ENCODE measurements around the gene ARHGAP18. TPM values are rescaled to one million over a fixed set of nuclear protein-coding genes. Genes with fewer than 3 reads are reported as not detected.

Gene ARHGAP18
- total and polyA plus RNA-seq, 2 of the 13 experiments (the other 11 are each of a cell fraction or from before 2014, with no cell fraction given): 58.2 to 115 TPM

- TF ChIP-seq ZNF772 (CRISPR knock-in tag; IDR thresholded peaks at IDR 0.05): peak; percentile 89
- TF ChIP-seq, protein P1, sequence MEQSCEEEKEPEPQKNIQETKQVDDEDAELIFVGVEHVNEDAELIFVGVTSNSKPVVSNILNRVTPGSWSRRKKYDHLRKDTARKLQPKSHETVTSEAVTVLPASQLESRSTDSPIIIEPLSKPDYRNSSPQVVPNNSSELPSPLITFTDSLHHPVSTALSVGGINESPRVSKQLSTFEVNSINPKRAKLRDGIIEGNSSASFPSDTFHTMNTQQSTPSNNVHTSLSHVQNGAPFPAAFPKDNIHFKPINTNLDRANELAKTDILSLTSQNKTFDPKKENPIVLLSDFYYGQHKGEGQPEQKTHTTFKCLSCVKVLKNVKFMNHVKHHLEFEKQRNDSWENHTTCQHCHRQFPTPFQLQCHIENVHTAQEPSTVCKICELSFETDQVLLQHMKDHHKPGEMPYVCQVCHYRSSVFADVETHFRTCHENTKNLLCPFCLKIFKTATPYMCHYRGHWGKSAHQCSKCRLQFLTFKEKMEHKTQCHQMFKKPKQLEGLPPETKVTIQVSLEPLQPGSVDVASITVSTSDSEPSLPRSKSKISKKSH (CRISPR knock-in tag; IDR thresholded peaks at IDR 0.05; ENCODE audit: borderline replicate concordance): peak; percentile 83; the same call in 1 of the 2 replicates
- TF ChIP-seq SSRP1 (CRISPR knock-in tag; IDR thresholded peaks at IDR 0.05): no peak
- TF ChIP-seq MAFF (IDR thresholded peaks at IDR 0.05; ENCODE audit: low read depth, low read length): no peak
- peak; percentile 97 for TF ChIP-seq ZNF891 (CRISPR knock-in tag; IDR thresholded peaks at IDR 0.05)
- TF ChIP-seq JDP2 (CRISPR knock-in tag; IDR thresholded peaks at IDR 0.05; ENCODE audit: borderline replicate concordance): no peak; the same call in 1 of the 2 replicates
- TF ChIP-seq, protein P2, sequence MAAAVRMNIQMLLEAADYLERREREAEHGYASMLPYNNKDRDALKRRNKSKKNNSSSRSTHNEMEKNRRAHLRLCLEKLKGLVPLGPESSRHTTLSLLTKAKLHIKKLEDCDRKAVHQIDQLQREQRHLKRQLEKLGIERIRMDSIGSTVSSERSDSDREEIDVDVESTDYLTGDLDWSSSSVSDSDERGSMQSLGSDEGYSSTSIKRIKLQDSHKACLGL (CRISPR knock-in tag; IDR thresholded peaks at IDR 0.05): peak; percentile 62; the same call in 1 of the 2 replicates
- 0 out of 2 replicates have a peak, but pooled peaks have one; percentile 52 for TF ChIP-seq FUBP1 (CRISPR knock-in tag; IDR thresholded peaks at IDR 0.05; ENCODE audit: borderline replicate concordance)
- no peak for TF ChIP-seq HDAC6 (IDR thresholded peaks at IDR 0.05; ENCODE audit: low read depth, low read length)
- peak; percentile 93 for TF ChIP-seq ZNF878 (CRISPR knock-in tag; IDR thresholded peaks at IDR 0.05)
- peak; percentile 92 for TF ChIP-seq HDAC1 (CRISPR knock-in tag; IDR thresholded peaks at IDR 0.05)
- TF ChIP-seq, protein P3, sequence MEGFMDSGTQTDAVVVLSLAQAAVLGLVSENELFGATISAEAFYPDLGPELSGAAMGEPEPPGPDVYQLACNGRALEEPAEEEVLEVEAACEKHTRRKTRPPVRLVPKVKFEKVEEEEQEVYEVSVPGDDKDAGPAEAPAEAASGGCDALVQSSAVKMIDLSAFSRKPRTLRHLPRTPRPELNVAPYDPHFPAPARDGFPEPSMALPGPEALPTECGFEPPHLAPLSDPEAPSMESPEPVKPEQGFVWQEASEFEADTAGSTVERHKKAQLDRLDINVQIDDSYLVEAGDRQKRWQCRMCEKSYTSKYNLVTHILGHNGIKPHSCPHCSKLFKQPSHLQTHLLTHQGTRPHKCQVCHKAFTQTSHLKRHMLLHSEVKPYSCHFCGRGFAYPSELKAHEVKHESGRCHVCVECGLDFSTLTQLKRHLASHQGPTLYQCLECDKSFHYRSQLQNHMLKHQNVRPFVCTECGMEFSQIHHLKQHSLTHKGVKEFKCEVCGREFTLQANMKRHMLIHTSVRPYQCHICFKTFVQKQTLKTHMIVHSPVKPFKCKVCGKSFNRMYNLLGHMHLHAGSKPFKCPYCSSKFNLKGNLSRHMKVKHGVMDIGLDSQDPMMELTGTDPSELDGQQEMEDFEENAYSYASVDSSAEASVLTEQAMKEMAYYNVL (CRISPR knock-in tag; IDR thresholded peaks at IDR 0.05; ENCODE audit: borderline replicate concordance): peak; percentile 72; the same call in 1 of the 2 replicates
- TF ChIP-seq ZSCAN29 (CRISPR knock-in tag; conservative IDR thresholded peaks at IDR 0.05): peak; percentile 92
- TF ChIP-seq, protein P4, sequence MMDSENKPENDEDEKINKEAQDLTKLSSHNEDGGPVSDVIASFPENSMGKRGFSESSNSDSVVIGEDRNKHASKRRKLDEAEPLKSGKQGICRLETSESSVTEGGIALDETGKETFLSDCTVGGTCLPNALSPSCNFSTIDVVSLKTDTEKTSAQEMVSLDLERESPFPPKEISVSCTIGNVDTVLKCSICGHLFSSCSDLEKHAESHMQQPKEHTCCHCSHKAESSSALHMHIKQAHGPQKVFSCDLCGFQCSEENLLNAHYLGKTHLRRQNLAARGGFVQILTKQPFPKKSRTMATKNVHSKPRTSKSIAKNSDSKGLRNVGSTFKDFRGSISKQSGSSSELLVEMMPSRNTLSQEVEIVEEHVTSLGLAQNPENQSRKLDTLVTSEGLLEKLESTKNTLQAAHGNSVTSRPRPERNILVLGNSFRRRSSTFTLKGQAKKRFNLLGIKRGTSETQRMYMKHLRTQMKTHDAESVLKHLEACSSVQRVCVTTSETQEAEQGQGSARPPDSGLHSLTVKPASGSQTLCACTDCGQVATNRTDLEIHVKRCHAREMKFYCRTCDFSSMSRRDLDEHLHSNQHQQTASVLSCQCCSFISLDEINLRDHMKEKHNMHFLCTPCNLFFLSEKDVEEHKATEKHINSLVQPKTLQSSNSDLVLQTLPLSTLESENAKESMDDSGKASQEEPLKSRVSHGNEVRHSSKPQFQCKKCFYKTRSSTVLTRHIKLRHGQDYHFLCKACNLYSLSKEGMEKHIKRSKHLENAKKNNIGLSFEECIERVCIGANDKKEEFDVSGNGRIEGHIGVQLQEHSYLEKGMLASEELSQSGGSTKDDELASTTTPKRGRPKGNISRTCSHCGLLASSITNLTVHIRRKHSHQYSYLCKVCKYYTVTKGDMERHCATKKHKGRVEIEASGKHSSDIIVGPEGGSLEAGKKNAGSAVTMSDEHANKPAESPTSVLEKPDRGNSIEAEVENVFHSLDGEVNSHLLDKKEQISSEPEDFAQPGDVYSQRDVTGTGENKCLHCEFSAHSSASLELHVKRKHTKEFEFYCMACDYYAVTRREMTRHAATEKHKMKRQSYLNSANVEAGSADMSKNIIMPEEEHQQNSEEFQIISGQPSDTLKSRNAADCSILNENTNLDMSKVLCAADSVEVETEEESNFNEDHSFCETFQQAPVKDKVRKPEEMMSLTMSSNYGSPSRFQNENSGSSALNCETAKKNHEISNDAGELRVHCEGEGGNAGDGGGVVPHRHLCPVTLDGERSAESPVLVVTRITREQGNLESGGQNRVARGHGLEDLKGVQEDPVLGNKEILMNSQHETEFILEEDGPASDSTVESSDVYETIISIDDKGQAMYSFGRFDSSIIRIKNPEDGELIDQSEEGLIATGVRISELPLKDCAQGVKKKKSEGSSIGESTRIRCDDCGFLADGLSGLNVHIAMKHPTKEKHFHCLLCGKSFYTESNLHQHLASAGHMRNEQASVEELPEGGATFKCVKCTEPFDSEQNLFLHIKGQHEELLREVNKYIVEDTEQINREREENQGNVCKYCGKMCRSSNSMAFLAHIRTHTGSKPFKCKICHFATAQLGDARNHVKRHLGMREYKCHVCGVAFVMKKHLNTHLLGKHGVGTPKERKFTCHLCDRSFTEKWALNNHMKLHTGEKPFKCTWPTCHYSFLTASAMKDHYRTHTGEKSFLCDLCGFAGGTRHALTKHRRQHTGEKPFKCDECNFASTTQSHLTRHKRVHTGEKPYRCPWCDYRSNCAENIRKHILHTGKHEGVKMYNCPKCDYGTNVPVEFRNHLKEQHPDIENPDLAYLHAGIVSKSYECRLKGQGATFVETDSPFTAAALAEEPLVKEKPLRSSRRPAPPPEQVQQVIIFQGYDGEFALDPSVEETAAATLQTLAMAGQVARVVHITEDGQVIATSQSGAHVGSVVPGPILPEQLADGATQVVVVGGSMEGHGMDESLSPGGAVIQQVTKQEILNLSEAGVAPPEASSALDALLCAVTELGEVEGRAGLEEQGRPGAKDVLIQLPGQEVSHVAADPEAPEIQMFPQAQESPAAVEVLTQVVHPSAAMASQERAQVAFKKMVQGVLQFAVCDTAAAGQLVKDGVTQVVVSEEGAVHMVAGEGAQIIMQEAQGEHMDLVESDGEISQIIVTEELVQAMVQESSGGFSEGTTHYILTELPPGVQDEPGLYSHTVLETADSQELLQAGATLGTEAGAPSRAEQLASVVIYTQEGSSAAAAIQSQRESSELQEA (CRISPR knock-in tag; IDR thresholded peaks at IDR 0.05; ENCODE audit: not compliant biosample characterization): peak; percentile 66
Observed at GRCh38 chr6:129709769-129710449, at the start of gene ARHGAP18 (continued).
